HG02798 (cell line): Measurements from ENCODE around the gene ZNF609.
A peak's percentile ranks its signal among the peaks of the same experiment; 100 is the strongest.
"Not testable (repeated sequence)": the region's sequence is repeated elsewhere in the genome, so short reads cannot be mapped to it uniquely, and the experiment has no call there.

ENCODE experiments used
- ATAC-seq: cut with Tn5 transposase; IDR thresholded peaks from one replicate; pipeline ENCODE4 v1.9.1; 2021; ENCODE audit warnings: mild to moderate bottlenecking; ENCODE audit not compliant: unreplicated experiment, poor library complexity

ZNF609 gene

GRCh38 chr15:64636556-64636955 is 176.2 kb downstream of the ZNF609 start:
- no peak for ATAC-seq

DNA sequence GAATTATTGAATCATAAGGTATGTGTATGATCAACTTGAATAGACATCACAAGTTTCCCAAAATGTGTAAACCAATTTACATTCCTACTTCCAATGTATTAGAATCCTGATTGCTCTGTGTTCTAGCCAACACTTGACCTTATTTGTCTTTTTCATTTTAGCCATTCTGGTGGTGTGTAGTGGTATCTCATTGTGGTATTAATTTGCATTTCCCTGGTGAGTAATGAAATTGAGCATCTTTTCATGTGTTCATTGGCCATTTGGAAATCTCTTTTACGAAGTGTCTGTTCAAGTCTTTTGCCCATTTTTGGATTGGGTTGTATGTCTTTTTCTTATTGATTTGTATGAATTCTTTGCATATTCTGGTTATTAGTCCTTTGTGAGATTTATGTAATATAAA is 177.0 kb downstream of the ZNF609 start:
- no peak for ATAC-seq

- ATAC-seq = not testable (repeated sequence)
These were observed 179.4 kb downstream of the ZNF609 start for GRCh38 chr15:64639744-64640143.

- ATAC-seq = no peak
These were observed 179.9 kb downstream of the ZNF609 start for GRCh38 chr15:64640146-64640871.

DNA sequence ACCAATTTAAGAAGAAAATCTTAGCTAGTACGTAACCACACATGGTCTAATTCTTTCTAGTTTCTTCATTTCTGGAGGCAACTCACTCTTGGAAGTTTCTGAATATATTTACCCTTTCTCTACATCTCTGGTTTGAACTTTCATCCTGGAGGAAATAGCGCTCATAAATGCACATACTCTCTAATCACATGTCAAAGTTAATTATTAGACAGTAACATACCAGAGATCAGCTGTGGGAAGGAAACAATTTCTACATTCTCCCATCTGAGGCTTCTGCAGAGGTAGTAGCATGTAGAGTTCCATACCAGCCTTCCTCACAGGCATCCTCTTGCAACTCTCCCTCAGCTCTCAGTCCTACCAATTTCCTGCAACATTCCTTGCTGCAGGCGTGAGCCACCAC is 182.5 kb downstream of the ZNF609 start:
- no peak for ATAC-seq

DNA sequence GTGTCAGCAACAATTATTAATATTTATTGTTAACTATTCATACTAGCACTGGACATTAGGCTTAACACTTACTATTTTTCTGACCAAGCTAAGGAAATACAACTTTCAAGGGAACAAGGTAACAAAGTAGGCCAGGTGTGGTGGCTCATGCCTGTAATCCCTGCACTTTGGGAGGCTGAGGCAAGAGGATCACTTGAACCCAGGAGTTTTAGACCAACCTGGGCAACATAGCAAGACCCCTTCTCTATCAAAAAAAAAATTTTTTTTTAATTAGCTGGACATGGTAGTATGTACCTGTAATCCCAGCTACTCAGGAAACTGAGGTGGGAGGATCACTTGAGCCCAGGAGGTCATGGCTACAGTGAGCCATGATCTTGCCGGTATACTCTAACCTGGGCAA is 183.3 kb downstream of the ZNF609 start:
- ATAC-seq = no peak

DNA sequence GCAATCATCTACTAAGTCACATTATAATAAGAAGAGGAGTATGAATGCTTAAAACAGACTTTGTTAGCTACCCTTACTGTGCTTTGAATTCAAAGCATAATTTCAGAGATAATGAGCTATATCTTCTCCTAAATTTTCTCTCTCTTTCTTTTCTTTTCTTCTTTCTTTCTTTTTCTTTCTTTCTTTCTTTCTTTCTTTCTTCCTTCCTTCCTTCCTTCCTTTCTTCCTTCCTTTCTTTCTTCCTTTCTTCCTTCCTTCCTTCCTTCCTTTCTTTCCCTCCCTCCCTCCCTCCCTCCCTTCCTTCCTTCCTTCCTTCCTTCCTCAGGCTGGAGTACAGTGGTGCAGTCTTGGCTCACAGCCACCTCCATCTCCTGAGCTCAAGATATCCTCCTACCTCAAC is 184.4 kb downstream of the ZNF609 start:
- not testable (repeated sequence) for ATAC-seq

GRCh38 chr15:64645995-64646394 is 185.6 kb downstream of the ZNF609 start:
- ATAC-seq = no peak

GRCh38 chr15:64647367-64647766 is 187.0 kb downstream of the ZNF609 start:
- ATAC-seq = no peak

- no peak for ATAC-seq
These were observed 190.2 kb downstream of the ZNF609 start for GRCh38 chr15:64650552-64650951.

- ATAC-seq = peak; percentile 83
These were observed 191.3 kb downstream of the ZNF609 start for GRCh38 chr15:64651601-64652191.

GRCh38 chr15:64653757-64654156 is 193.4 kb downstream of the ZNF609 start:
- ATAC-seq = no peak

DNA sequence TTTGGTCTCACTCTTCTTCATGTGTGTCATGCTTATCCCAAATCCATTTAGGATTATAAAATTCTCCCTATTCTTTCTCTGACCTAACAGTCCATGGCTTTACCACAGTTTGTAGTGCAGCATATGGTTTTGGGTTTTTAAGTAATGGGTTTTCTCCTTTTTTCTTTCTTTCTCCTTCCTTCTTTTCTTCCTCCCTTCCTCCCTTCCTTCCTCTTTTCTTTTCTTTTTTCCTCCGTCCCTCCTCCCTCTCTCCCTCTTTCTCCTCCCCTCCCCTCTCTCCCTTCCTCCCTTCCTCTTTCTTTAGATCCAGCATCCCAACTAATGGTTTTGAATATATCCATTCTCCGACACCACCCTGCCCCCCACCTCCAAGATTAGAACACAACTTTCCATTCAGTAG is 196.1 kb downstream of the ZNF609 start:
- no peak for ATAC-seq

DNA sequence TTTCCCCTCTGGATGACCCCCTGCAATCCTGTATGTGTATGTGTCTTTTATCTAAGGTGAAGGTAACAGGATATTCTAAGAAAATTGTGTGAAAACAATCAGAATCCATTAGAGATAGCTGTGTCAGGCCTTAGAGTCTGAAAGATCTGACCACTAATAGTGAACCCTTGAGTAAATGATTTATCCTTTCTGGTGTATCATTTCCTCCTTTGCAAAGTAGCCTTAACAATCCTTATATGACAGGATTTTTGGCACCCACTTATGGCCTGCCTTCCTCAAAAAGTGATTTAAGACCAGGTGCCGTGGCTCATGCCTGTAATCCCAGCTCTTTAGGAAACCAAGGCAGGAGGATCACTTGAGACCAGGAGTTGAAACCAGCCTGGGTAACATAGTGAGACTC is 204.8 kb downstream of the ZNF609 start:
- ATAC-seq = no peak

GRCh38 chr15:64667736-64668161 is 207.4 kb downstream of the ZNF609 start:
- no peak for ATAC-seq

DNA sequence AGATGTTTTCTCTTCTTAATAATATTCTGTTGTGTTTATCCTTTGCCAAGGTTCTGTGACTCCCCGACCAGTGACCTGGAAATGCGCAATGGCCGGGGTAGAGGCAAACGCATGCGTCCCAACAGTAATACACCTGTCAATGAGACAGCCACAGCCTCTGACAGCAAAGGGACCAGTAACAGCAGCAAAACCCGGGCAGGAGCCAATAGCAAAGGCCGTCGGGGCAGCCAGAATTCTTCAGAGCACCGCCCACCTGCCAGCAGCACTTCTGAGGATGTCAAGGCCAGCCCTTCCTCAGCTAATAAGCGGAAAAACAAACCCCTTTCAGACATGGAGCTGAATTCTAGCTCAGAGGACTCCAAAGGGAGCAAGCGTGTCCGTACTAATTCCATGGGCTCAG is 213.5 kb downstream of the ZNF609 start:
- ATAC-seq = no peak

GRCh38 chr15:64678126-64678819 is 217.9 kb downstream of the ZNF609 start:
- no peak for ATAC-seq

- ATAC-seq = no peak
These were observed 219.7 kb downstream of the ZNF609 start for GRCh38 chr15:64680097-64680496.

DNA sequence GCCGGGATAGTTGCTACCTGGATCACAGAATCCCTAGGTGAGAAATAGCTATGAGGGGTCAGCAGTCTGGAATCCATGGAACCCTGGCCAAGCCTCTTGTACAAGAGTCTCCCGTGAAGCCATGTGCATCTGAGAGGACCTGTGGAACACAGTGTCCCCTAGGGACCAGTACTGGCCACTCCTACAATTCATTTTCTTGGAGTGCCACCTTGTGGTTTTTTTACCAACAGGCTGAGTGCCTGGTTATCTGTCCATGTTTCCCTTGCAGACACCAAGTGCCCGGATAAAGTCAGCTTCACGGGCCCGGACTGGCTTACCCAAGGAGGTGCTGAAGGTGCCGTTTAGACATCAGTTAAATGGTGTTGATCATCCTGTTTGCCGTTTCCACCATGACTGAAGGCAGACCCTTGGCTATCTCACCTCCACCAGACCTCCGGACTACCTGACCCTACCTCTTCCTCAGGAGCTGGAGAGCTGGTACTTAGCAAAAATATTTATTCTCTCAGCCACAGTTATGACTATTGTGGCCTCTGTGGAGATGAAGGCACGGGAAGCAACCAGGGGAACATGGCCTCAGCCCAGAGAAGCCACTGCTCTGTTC is 221.1 kb downstream of the ZNF609 start:
- ATAC-seq = no peak

- ATAC-seq = no peak
These were observed 221.9 kb downstream of the ZNF609 start for GRCh38 chr15:64682255-64682654.

DNA sequence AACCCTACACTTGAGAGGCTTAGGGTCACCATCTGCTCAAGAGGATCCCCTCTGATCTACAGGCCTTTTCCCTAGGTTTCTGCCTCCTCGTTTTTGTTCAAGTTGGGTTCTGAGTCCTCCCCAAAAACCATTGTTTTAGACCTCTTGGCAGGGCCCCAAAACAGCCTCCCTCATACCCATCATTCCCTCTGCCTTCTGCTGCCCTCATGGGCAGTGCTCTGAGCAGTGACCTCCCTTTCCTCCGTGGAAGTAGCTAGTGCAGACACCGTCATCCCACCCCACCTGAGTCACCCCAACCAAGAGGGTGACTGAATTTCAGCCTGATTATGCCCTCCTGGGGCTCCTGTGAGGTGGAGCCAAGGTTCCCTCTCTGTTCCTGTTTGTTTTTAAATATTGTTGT is 223.0 kb downstream of the ZNF609 start:
- ATAC-seq = no peak
